IgD-negative memory B cell (primary cell): ENCODE data around the gene NUDT5. TPM values are rescaled to one million over a fixed set of nuclear protein-coding genes. Genes with fewer than 3 reads are reported as not detected.
"Not testable (repeated sequence)": the region's sequence is repeated elsewhere in the genome, so short reads cannot be mapped to it uniquely, and the experiment has no call there.

ENCODE experiments used
- H3K27ac Mint-ChIP-seq, 3 donors: one replicate each; pipeline ENCODE4 v1.8.0; 2020 to 2022; ENCODE audit warnings: mild to moderate bottlenecking in 3 of 3, mixed read lengths in 3 of 3, moderate library complexity in 1 of 3
- H3K27me3 Mint-ChIP-seq: one replicate; pipeline ENCODE4 v1.8.0; 2021; ENCODE audit warnings: mixed read lengths
- H3K36me3 Mint-ChIP-seq: one replicate; pipeline ENCODE4 v1.8.0; 2020; ENCODE audit warnings: mild to moderate bottlenecking, mixed read lengths
- H3K4me1 Mint-ChIP-seq, 3 donors: one replicate each; pipeline ENCODE4 v1.8.0; 2020 to 2022; ENCODE audit warnings: mixed read lengths in 3 of 3, mild to moderate bottlenecking in 1 of 3
- H3K4me3 Mint-ChIP-seq, 4 donors: one replicate each; pipeline ENCODE4 v1.8.0; 2020 to 2022; ENCODE audit warnings: mild to moderate bottlenecking in 4 of 4, mixed read lengths in 4 of 4, moderate library complexity in 3 of 4
- H3K9me3 Mint-ChIP-seq, 3 donors: one replicate each; pipeline ENCODE4 v1.8.0; 2020 to 2021; ENCODE audit warnings: mixed read lengths in 3 of 3, mild to moderate bottlenecking in 1 of 3
- polyA plus RNA-seq: library from polyadenylated mRNA; unstranded; fragments of 300-500 nt; fragmentation: Illumina TruSeq; gene quantifications from one replicate; pipeline ENCODE4 v1.2.3, GENCODE V29; 2021

Gene NUDT5
- polyA plus RNA-seq, 1 donor from 2014 or later: 48.6 TPM

GRCh38 chr10:12193193-12193592, 2.5 kb downstream of the NUDT5 start:
- Mint-ChIP-seq H3K4me3 (peak overlapping the region in 1 of 4 donors; percentile 76), H3K27ac (no peak overlapping the region), H3K27me3 (no peaks in the 10 kb centered on the region), H3K9me3 (no peaks in the 10 kb centered on the region), H3K4me1 (peaks cover 30 to 40% (median 31%) of the 10 kb centered on the region in 3 donors), H3K36me3 (peaks cover 6% of the 10 kb centered on the region)

- peaks cover 22 to 36% (median 25%) of the 10 kb centered on the region in 3 donors for H3K4me1 Mint-ChIP-seq
- H3K36me3 Mint-ChIP-seq: peaks cover 9% of the 10 kb centered on the region
- H3K27me3 Mint-ChIP-seq: no peaks in the 10 kb centered on the region
- H3K9me3 Mint-ChIP-seq: no peaks in the 10 kb centered on the region
- peak overlapping the region in 1 of 3 donors; percentile 50 for H3K27ac Mint-ChIP-seq
- peak overlapping the region in 3 of 4 donors; percentile 8 to 75 (median 39) for H3K4me3 Mint-ChIP-seq
Observed at GRCh38 chr10:12191715-12192114, 4.0 kb downstream of the NUDT5 start.

DNA sequence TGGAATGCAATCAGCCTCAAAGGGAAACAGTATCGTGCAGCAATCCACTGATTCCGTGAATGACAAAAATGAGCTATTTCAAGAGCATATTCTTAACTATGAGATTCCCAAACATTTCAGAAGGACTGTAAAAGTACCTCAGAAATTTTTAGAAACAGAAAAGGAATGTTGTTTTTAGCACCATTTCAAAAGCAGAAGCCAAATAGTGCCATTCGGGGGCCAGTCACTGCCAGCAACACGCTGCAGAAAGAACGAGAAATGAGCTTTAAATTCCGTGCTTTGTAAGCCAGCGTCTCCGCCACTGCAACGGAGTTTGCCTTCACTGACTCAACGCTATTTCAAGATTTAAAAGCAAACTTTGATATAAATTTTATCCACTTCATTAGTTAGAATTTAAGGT, 6.3 kb downstream of the NUDT5 start:
- Mint-ChIP-seq H3K36me3 (peaks cover 14% of the 10 kb centered on the region), H3K27me3 (no peaks in the 10 kb centered on the region), H3K4me1 (peaks cover 4 to 21% (median 13%) of the 10 kb centered on the region in 3 donors), H3K27ac (no peak overlapping the region), H3K4me3 (no peak overlapping the region), H3K9me3 (no peaks in the 10 kb centered on the region)

GRCh38 chr10:12188656-12189055, 7.0 kb downstream of the NUDT5 start:
- peaks cover 13% of the 10 kb centered on the region for H3K36me3 Mint-ChIP-seq
- H3K4me1 Mint-ChIP-seq: peaks cover 0 to 17% (median 9%) of the 10 kb centered on the region in 3 donors
- H3K27ac Mint-ChIP-seq: peak overlapping the region in 1 of 3 donors; percentile 31
- H3K27me3 Mint-ChIP-seq: no peaks in the 10 kb centered on the region
- H3K9me3 Mint-ChIP-seq: no peaks in the 10 kb centered on the region
- no peak overlapping the region for H3K4me3 Mint-ChIP-seq

DNA sequence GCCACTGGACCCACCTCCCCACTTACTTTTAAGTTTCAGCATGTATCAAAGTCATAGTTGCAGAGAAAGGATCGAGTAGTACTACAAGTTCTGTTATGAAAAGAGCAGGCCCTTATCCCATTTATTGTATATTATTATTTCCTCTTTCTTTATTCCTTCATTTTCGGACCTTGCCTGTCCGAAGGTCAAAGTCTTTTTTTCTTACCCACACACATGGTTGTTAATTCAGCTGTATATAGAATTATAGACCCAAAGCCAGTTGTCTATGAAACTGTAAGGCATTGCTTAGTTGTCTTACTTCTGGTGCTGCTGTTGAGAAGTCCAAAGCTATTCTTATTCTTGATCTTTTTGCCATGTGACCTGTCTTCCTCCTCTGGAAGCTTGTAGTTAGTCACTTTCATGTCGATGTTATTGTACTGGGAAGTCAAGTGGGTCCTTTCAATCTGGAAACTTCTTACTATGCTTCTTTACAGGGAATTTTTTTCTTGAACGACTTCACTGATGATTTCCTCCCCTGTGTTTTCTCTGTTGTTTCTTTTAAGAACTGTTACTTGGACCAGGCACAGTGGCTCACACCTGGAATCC, 8.3 kb downstream of the NUDT5 start:
- H3K4me3 Mint-ChIP-seq: no peak overlapping the region
- no peak overlapping the region for H3K27ac Mint-ChIP-seq
- H3K27me3 Mint-ChIP-seq: no peaks in the 10 kb centered on the region
- peaks cover 0 to 13% (median 7%) of the 10 kb centered on the region in 3 donors for H3K4me1 Mint-ChIP-seq
- peaks cover 13% of the 10 kb centered on the region for H3K36me3 Mint-ChIP-seq
- H3K9me3 Mint-ChIP-seq: no peaks in the 10 kb centered on the region

DNA sequence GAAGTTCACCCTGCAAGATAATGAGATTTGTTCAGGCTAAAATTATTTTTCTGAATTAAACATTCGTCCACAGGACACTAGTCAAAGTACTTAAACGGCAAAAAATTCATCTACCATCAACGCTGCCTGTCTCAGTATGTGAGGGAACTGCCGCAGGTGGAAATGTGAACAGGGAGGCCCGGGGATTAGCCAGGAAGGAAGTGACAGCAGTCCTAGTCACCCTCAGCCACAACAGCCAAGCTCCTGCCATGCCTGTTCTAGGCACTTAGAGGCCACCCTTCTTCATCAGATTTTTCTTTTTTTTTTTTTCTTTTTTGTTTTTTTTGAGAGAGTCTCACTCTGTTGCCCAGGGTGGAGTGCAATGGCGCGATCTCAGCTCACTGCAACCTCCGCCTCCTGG, 9.4 kb downstream of the NUDT5 start:
- Mint-ChIP-seq H3K4me3 (peak overlapping the region in 1 of 4 donors; percentile 15), H3K27me3 (no peaks in the 10 kb centered on the region), H3K27ac (peak overlapping the region in 1 of 3 donors; percentile 11), H3K4me1 (peaks cover 0 to 14% (median 7%) of the 10 kb centered on the region in 3 donors), H3K36me3 (peaks cover 11% of the 10 kb centered on the region), H3K9me3 (no peaks in the 10 kb centered on the region)

GRCh38 chr10:12184165-12184564, 11.5 kb downstream of the NUDT5 start:
- no peak overlapping the region for H3K27ac Mint-ChIP-seq
- H3K27me3 Mint-ChIP-seq: no peaks in the 10 kb centered on the region
- H3K4me3 Mint-ChIP-seq: no peak overlapping the region
- H3K4me1 Mint-ChIP-seq: peaks cover 0 to 7% (median 4%) of the 10 kb centered on the region in 3 donors
- H3K36me3 Mint-ChIP-seq: peaks cover 11% of the 10 kb centered on the region
- no peaks in the 10 kb centered on the region for H3K9me3 Mint-ChIP-seq

- H3K9me3 Mint-ChIP-seq: no peaks in the 10 kb centered on the region
- H3K27ac Mint-ChIP-seq: peak overlapping the region in 1 of 3 donors; percentile 23
- peak overlapping the region in 1 of 4 donors; percentile 51 for H3K4me3 Mint-ChIP-seq
- H3K27me3 Mint-ChIP-seq: no peaks in the 10 kb centered on the region
- H3K4me1 Mint-ChIP-seq: peaks cover 0 to 4% (median 2%) of the 10 kb centered on the region in 3 donors
- peaks cover 6% of the 10 kb centered on the region for H3K36me3 Mint-ChIP-seq
Observed at GRCh38 chr10:12181065-12181775, 14.5 kb downstream of the NUDT5 start.

DNA sequence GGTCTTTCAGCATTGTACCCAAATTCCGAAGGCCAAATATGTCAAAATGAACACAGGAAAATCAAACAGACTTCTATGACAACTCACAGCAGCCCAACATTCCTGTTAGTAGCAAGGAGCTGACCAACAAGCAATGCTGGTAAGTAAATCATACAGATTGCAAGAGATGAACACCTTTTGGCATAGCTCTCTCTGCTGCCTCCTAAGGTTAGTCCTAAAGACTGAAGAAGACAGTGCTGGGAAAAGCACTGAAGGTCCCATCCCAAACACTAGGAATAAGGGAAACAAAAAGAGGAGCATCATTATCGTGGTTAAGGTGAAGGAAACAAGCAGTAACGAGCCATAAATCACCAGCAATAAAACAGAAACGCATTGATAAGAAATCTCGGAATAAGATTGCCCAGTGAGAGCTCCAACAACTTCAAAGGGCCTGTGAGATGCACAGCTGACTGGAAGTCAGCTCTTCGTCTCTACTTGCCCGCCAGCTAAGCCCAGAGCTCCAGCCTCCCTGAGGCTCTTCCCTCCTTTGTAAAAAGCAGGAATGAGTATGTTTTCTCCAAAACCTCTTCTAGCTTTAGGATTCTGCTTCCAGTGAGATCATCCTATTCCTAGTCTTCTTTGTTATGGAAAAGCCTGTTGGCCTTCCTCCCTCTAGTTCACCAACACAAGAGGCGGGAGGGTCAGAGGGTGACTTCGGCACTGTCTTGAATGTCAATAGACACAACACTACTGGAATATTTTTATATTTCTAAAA, 15.3 kb downstream of the NUDT5 start:
- Mint-ChIP-seq H3K36me3 (no peaks in the 10 kb centered on the region), H3K9me3 (no peaks in the 10 kb centered on the region), H3K27me3 (no peaks in the 10 kb centered on the region), H3K4me3 (no peak overlapping the region), H3K4me1 (peaks cover 0 to 4% (median 2%) of the 10 kb centered on the region in 3 donors), H3K27ac (no peak overlapping the region)

GRCh38 chr10:12179606-12180170, 16.0 kb downstream of the NUDT5 start:
- Mint-ChIP-seq H3K9me3 (no peaks in the 10 kb centered on the region), H3K4me3 (no peak overlapping the region), H3K27ac (no peak overlapping the region), H3K27me3 (no peaks in the 10 kb centered on the region), H3K4me1 (peaks cover 0 to 4% (median 2%) of the 10 kb centered on the region in 3 donors), H3K36me3 (no peaks in the 10 kb centered on the region)

- no peaks in the 10 kb centered on the region for H3K27me3 Mint-ChIP-seq
- no peak overlapping the region for H3K27ac Mint-ChIP-seq
- no peak overlapping the region for H3K4me3 Mint-ChIP-seq
- H3K9me3 Mint-ChIP-seq: no peaks in the 10 kb centered on the region
- H3K4me1 Mint-ChIP-seq: peaks cover 0 to 4% (median 2%) of the 10 kb centered on the region in 3 donors
- no peaks in the 10 kb centered on the region for H3K36me3 Mint-ChIP-seq
Observed at GRCh38 chr10:12177642-12178041, 18.0 kb downstream of the NUDT5 start.

DNA sequence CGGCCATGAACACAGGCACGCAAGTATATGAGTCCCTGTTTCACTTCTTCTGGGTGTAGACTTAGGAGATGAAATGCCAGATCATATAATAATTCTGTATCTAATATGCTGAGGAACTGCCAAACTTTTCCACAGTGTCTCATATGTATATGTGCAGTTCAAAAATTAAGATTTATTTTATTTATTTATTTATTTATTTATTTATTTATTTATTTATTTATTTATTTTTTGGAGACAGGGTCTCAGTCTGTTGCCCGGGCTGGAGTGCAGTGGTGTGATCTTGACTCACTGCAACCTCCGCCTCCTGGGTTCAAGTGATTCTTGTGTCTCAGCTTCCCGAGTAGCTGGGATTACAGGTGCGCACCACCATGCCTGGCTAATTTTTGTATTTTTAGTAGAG, 24.2 kb downstream of the NUDT5 start:
- not testable (repeated sequence) for H3K9me3 Mint-ChIP-seq, H3K36me3 Mint-ChIP-seq, H3K4me3 Mint-ChIP-seq, H3K4me1 Mint-ChIP-seq, H3K27ac Mint-ChIP-seq, H3K27me3 Mint-ChIP-seq

DNA sequence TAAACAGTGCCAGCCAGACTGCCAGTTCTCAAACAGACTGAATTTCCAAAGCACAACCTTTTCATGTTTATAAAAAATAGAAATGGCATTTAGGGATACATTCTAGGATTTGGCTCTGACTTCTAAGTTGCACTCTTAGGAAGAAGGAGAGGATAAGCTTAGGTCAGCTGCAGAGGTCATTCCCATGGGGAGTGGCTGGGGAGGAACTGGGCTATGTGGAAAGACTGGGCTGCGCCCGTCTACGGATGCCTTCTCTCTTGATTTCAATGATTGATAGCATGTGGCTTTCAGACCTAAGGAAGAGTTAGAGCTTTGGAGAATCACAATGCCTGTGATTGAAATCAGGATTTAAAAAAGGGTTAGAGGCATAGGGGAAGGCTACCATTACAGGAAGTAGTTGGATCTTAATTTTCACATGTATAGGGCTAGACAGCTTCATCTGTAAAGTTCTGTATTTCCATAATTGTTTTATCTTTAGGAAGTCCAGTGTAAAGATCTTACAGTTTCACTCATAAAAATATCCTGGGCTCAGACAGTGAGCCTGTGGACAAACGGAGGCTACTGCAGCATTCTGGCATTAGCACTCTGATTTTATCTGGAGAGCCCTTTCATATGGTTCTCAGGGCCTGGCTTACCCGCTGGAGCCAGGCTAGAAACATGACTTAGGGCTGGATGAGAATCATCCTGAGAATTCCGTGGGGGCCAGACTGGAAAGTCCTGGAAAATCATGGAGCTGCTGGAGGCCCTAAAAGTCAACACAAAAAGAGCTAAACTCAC, 29.5 kb downstream of the NUDT5 start:
- Mint-ChIP-seq H3K36me3 (peaks cover 5% of the 10 kb centered on the region), H3K4me1 (no peaks in the 10 kb centered on the region), H3K27me3 (no peaks in the 10 kb centered on the region), H3K27ac (no peak overlapping the region), H3K9me3 (no peaks in the 10 kb centered on the region), H3K4me3 (no peak overlapping the region)

GRCh38 chr10:12165036-12165435, 30.7 kb downstream of the NUDT5 start:
- H3K27me3 Mint-ChIP-seq: no peaks in the 10 kb centered on the region
- H3K36me3 Mint-ChIP-seq: peaks cover 9% of the 10 kb centered on the region
- H3K9me3 Mint-ChIP-seq: no peaks in the 10 kb centered on the region
- no peak overlapping the region for H3K4me3 Mint-ChIP-seq
- H3K4me1 Mint-ChIP-seq: no peaks in the 10 kb centered on the region
- H3K27ac Mint-ChIP-seq: no peak overlapping the region
